GM12865 (cell line): Measurements from ENCODE around the gene TUT4.

Experiments used
- DNase-seq: peaks from one replicate; pipeline ENCODE4 v3.0.0; 2010; ENCODE audit warnings: low read depth
- H3K4me3 ChIP-seq: 2 replicates; pipeline ENCODE4 v1.5.1; 2011; ENCODE audit warnings: mild to moderate bottlenecking, low read depth, low read length, control low read depth
- CTCF ChIP-seq: IDR thresholded peaks from 2 replicates; pipeline ENCODE4 v1.5.1; 2011; ENCODE audit warnings: low read length, control low read depth, low read depth, inconsistent platforms; ENCODE audit not compliant: insufficient read depth; ENCODE audit errors: missing control alignments

Gene TUT4

GRCh38 chr1:52551507-52552235 lies 1.2 kb downstream of the TUT4 start:
- peak overlapping the region; percentile 97 for H3K4me3 ChIP-seq
- peak; percentile 52 for DNase-seq
- no peak for TF ChIP-seq CTCF

GRCh38 chr1:52550447-52550846 lies 2.4 kb downstream of the TUT4 start:
- no peak overlapping the region for H3K4me3 ChIP-seq
- no peak for TF ChIP-seq CTCF
- DNase-seq = no peak

DNA sequence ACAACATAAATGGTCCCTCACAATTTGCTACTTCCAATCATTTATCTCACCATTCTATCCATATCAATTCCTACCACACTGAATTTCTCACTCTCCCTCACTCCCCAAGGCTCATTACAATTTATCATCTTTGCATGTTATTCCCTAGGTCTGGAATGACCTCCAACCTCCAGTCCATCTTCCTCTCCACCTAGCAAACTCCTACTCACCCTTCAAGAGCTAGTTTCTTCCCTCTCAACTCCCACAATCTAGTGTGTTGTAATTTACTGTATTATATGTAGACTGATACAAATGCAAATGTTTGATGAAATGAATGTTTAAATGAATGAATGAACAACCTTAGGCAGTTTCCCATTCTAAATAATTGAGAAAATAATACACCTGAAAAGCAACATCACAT lies 3.6 kb downstream of the TUT4 start:
- DNase-seq = no peak
- no peak overlapping the region for H3K4me3 ChIP-seq
- TF ChIP-seq CTCF = no peak

- TF ChIP-seq CTCF = no peak
- no peak overlapping the region for H3K4me3 ChIP-seq
Measured at GRCh38 chr1:52546852-52547251, 6.0 kb downstream of the TUT4 start.

DNA sequence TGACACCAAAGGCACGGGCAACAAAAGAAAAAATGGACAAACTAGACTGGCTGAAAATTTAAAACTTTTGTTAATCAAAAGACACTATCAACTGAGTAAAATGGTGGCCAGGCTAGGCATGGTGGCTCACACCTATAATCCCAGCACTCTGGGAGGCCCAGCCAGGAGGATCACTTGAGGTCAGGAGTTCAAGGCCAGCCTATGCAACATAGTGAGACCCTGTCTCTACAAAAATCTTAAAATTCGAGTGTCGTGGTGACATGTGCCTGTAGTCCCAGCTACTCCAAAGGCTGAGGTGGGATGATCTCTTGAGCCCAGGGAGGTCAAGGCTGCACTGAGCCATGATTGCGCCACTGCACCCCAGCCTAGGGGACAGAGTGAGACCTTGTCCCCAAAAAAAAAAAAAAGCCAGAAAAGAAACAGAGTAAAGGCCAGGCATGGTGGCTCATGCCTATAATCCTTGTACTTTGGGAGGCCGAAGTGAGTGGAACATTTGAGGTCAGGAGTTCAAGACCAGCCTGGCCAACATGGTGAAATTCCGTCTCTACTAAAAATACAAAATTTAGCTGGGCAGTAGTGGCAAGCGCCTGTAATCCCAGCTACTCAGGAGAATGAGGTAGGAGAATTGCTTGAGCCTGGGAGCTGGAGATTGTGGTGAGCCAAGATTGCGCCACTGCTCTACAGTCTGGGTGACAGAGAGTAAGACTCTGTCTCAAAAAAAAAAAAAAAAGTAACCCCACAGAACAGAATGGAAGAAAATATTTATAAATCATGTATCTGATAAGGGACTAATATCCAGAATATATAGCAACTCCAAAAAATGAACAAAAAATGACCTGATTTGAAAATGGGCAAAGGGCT lies 8.0 kb downstream of the TUT4 start:
- TF ChIP-seq CTCF = no peak
- no peak for DNase-seq
- no peak overlapping the region for H3K4me3 ChIP-seq

More at GRCh38 chr1:52546852-52547251, 6.0 kb downstream of the TUT4 start:
- DNase-seq = no peak

- DNase-seq = no peak
- H3K4me3 ChIP-seq = no peak overlapping the region
- no peak for TF ChIP-seq CTCF
Measured at GRCh38 chr1:52542085-52542688, 10.7 kb downstream of the TUT4 start.
